Stimulated activated CD8-positive, alpha-beta memory T cell treated with anti-CD3 and anti-CD28 coated beads, Interleukin-4, amount 100 ng/mL, for 48 hours (primary cell): ENCODE results near the gene DPM3.
"Not testable (repeated sequence)": the region's sequence is repeated elsewhere in the genome, so short reads cannot be mapped to it uniquely, and the experiment has no call there.

ENCODE experiments used
- DNase-seq: peaks from one replicate; pipeline ENCODE4 v3.0.0-alpha.2; 2020

Gene DPM3, protein sequence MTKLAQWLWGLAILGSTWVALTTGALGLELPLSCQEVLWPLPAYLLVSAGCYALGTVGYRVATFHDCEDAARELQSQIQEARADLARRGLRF

DNA sequence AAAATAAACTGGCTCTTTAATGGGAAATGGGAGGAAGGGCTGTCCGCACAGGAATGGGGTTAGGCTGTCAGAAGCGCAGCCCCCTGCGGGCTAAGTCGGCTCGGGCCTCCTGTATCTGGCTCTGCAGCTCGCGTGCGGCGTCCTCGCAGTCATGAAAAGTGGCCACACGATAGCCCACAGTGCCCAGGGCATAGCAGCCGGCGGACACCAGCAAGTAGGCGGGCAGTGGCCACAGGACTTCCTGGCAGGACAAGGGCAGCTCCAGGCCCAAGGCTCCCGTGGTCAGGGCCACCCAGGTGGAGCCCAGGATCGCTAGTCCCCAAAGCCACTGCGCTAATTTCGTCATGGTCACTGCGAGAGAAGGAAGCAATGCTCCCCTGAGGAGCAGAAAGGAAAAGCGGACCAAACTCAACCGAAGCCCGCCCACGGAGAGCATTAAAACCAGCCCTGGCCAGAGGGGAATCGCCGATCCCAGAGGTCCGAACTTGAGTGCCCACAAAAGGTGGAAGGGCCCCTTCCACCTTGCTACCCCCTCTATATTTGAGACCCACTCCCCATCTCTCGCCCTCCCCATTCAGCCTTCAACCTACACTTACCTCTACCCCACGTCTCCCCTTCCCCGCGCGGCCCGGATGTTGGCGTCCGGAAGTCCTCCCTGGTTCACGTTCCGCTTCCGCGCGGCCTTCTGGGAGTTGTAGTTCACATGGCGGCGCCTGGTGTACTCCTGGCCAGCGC lies at the start of gene DPM3:
Gene DPM3, minus strand, starts transcription at position 637 of the 735 bp plus-strand sequence. Its CDS starts 291 bp downstream, at position 346.
- DNase-seq = peak; percentile 94

DNA sequence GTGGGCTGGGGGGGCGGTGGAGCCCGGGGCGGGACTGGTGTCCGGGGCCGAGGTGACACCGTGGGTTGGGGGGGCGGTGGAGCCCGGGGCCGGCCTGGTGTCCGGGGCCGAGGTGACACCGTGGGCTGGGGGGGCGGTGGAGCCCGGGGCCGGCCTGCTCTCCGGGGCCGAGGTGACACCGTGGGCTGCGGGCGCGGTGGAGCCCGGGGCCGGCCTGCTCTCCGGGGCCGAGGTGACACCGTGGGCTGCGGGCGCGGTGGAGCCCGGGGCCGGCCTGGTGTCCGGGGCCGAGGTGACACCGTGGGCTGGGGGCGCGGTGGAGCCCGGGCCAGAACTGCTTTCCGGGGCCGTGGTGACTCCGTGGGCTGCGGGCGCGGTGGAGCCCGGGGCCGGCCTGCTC lies 49.6 kb upstream of the DPM3 start:
- not testable (repeated sequence) for DNase-seq

DNA sequence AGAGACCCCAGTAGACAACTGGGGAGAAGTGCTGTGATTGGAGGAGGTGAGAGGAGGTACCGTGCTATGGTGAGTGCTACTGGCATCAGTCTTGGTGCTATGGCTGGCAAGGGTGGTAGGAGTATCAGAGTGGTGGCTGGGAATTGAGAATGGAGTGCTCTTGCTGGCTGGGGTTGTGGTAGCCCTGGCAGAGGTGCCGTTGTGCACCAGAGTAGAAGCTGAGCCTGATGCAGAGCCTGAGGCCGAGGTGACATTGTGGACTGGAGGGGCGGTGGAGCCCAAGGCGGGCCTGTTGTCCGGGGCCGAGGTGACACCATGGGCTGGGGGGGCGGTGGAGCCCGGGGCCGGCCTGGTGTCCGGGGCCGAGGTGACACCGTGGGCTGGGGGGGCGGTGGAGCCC lies 47.9 kb upstream of the DPM3 start:
- DNase-seq = no peak

DNA sequence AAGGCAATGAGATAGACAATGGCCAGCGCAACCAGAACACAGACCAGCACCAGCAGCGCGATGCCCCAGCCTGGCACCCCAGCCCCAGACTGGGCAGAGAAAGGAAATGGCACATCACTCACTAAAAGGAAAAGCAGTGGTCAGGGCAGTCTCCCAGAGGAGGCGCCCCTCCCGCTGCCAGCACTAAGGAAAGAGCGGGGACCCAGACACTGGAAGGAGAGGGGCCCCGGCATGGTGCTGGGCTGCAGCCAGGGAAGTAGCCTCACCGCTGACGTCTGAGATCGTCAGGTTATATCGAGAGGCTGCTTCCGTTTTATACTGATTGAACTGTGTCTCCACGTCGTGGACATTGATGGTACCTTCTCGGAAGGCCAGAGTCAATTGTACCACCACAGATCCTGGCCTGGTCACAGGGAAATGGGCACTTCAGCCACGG lies 47.1 kb upstream of the DPM3 start:
- no peak for DNase-seq

DNA sequence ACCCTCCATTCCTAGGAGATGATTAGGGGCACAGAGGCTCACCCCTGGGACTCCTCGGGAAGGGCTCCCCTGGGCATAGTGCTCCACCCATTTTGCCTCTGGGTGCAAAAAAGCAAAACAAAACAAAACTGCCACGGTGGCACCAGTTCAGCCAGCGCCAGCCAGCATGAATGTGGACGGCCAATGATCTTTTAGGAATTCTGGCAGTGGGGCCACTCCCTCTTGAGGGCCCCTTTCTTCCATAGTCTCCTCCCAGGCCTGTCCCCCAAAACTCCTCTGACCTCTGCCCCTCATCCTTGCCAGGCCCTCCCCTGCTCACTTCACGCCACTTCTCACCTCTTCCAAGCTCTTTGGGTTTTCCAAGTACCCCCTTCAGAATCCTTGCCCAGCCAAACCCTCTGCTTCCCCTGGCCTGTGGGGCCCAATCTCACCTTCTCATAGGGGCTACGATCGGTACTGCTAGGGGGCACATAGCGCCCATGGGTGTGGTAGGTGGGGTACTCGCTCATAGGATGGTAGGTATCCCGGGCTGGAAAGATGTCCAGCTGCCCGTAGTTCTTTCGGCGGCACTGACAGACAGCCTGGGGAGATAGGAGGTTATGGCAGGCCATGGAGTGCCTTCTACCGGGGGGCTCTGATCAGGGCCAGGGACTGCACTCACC lies 46.6 kb upstream of the DPM3 start:
- no peak for DNase-seq

DNA sequence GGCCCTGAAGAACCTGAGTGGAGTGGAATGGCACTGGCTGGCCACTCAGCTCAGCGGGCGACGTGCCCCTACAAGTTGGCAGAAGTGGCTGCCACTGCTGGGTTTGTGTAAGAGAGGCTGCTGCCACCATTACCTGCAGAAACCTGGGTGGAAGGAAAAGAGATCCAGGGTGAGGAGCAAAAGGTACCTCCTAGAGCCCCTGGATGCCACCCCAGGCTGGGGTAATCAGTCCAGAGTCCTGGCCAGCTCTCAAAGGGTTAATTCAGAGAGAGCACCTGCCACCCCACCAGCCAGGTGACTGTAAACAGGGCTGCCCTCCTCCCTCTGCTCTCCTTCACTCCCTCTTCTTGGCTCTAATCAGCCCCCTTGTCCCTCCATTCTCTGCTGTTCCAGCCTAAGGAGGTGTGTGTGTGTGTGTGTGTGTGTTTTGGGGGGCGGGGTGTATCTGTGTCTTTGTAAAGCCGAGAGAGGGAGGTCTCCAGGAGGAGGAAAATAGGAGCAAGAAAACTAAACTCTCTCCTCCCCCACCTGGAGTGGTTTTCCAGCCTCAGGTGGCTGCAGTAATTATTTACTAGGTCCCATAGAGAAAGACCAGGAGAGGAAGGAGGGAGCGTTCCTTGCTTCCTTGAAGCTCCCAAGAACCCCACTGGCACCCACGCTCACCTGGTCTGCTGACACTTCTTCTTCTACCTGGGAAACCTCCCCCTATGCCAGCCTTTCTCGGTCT lies 45.9 kb upstream of the DPM3 start:
- DNase-seq = no peak

DNA sequence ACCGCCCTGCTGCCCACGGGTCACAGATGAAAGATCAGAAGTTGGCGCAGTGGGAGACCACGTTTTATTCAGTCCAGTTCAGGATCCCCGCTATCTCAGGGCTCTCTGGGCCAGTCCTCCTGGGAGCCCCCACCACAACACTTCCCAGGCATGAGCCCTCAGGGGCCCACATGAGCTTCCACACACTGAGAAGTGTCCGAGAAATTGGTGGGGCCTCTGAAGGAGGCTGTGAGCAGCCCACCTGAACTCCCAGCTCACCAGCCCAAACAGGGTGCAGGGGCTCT lies 45.4 kb upstream of the DPM3 start:
- no peak for DNase-seq

DNA sequence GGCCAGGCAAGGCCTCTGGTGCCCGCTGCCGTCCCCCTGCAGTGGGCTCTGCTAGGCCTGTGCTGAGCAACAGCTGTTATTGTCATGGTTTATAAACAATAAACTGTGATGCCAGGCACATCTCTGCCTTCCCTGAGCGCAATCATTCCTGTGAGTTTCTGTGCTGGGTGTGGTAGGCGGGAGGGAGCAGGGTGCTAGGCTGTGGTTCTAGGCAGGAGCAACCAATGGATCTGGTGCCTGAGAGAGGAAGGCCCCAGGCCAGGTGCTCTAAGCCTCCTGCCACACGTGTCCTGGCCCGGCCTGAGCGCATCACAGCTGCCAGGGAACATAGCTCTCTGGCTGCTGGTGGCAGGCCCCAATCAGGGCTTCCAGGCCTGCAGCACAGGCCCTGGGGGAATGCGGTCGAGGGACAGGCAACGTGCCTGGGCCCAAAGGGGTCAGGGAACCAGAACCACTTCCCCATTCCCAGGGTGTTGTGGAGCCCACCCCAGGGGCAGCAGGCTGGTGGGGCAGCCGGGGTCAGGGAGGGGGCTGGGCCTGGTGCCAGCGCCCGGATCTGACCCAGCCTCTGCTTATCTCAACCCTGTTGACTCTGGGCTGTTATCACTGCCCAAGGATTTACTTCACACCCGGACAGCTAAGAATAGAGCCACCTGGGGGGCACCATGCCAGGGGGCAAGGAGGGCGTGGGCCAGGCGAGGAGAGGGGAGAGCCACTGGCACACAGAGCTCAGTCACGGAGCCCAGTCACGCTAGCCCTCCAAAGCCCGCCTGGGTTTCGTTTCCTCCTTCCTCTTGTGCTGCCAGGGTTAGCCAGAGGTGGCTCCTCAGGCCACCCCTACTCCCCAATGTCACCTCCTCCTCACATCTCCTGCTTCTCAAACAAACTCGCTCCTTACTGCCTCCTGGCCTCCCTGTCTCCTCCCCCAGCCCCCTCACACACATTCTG lies 44.8 kb upstream of the DPM3 start:
- no peak for DNase-seq

DNA sequence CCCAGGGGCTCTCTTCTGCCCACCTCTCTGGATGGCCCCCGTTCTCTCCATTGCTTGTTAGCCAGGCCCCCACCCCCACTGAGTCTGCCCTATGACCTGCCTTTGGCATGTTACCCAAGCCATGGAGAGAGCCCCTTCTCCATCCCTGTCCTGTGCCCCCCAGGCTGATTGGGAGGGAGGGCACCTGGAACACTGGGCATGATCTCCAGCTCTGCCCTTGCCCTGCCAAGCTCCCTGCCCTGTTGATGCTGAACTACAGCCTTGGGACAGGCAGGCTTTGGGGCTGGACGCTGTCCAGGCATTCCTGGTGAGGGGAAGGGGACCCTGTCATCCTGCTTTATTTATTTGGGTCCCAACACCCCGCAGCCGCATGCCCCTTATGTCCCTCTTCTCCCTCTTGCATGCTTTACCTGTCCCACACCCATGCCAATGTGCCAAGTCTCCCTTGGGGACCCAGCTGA lies 44.0 kb upstream of the DPM3 start:
- no peak for DNase-seq

DNA sequence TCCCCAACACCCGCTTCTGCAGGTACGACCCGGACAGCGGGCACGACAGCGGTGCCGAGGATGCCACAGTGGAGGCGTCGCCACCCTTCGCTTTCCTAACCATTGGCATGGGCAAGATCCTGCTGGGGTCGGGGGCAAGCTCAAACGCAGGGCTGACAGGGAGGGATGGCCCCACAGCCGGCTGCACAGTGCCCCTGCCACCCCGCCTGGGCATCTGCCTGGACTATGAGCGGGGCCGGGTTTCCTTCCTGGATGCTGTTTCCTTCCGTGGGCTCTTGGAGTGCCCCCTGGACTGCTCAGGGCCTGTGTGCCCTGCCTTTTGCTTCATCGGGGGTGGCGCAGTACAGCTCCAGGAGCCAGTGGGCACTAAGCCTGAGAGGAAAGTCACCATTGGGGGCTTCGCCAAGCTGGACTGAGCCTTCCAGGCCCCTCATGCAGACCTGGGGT lies 43.5 kb upstream of the DPM3 start:
- no peak for DNase-seq

DNA sequence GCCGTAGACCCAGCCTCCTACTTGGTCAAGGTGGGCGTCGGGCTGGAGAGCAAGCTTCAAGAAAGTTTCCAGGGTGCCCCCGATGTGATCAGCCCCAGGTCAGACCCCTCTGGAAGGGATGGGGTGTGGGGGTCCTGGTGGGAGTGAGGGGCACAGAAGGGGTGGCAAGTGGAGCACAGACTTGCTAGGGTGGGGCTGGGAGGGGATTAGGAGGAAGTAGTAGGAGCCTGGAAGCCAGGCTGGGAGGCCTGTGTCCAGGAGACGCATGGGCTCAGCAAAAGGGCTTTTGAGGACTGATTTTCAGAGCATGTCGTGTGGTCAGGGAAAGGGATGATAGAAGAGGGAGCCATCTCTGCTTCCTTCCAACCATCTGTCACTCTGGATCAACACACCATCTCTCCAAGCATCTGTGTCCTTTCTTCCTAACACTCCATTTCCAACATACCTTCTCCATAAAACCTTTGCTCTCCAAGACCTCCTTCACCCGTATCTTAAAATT lies 41.8 kb upstream of the DPM3 start:
- DNase-seq = no peak

DNA sequence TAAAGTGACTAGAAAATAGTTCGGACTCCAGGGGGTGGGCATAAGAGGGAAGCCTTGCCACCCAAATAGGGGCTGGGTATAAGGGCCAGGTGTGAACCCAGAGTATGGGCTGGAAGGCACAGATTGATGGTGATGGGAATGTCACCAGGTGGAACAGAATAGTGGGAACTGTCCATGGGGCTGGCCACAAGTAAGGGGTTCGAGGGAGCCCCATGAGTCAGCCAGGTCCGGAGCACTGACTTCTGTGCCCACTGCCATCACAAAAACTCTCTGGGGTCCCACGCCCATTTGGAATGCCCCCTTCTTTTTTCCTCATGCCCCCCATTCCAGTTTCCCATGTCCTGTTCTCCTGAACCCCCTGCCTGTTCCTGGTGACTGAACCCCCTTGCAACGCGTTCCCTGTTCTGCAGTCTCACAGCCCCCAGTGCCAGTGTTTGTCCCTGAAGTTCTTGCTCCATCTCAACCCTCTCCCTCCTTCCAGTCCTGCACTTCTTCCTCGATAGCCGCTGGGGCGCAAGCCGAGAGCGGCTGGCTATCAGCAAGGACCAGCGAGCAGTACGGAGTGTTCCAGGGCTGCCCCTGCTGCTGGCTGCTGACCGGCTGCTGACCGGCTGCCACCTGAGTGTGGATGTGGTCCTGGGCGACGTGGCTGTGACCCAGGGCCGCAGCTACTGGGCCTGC lies 41.2 kb upstream of the DPM3 start:
- DNase-seq = no peak

DNA sequence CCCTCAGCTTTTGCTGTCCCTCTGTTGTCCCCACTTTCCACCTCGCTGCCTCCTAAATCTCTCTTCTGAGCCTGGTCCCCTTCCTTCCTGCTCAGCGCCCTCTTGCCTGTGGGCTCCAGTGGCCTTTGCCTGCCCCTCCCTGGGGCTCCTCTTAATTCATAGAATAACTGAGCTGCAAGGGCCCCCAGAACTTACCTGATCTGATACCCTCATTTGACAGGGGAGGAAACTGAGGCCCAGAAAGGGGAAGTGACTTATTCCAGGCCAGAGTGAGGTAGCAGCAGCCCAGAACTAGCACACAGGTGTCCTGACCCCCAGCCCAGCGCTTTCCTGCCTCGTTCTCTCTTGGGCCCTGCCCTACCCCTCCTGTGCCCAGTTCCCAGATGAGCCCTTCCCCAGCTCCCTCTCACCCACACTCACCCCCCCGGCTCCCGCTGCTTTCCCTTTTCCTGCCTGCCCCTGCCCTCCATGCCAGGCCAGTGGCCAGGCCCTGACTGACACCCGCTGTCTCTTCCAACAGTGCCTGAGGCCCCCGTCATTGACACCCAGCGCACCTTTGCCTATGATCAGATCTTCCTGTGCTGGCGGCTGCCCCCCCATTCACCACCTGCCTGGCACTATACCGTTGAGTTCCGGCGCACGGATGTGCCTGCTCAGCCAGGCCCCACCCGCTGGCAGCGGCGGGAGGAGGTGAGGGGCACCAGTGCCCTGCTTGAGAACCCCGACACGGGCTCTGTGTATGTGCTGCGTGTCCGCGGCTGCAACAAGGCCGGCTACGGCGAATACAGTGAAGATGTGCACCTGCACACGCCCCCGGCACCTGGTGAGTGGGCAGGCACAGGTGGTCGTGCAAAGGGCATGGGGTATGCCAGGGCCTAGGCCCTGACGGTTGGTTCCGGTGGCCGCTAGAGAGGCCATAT lies 39.0 kb upstream of the DPM3 start:
- DNase-seq = peak; percentile 6

DNA sequence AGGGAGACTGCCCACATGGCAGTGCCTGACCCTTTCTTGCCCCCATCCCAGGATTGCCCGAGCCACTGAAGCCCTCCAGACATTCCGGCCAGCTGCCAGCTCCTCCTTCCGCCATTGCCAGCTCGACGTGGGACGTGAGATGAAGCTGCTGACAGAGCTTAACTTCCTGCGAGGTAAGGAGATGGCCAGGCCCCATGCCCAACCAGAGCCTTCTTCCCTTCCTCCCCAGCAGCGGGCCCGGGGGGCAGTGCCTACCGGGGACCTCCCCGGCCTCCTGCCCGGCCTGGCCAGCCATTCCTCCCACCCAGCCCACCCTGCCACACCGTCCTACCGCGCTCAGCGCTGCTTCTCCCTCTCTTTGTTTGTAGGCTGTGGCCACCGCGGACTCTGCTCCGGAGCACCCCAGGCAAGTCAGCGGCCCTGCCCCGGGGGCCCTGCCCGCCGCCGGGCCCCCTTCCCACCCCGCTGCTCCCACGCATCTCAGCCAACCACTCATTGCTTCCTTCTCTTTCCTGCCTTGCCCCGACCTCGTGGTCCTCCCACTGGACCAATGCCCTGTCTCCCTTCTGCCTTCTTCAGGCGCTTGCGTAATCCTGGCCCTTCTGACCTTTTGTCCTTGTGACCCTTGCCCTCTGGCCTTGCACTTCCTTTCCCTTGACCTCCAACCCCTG lies 38.2 kb upstream of the DPM3 start:
- DNase-seq = peak; percentile 16

DNA sequence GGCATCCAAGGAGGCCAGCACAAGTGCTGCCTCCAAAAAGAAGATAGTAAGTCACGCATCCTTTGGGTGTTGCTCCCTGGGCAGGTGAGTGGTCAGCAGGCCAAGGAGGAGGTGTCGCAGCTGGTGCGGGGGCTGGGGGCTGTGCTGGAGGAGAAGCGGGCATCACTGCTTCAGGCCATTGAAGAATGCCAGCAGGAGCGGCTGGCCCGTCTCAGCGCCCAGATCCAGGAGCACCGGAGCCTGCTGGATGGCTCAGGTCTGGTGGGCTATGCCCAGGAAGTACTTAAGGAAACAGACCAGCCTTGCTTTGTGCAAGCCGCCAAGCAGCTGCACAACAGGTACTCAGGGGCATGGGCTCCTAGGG lies 37.6 kb upstream of the DPM3 start:
- peak; percentile 18 for DNase-seq

DNA sequence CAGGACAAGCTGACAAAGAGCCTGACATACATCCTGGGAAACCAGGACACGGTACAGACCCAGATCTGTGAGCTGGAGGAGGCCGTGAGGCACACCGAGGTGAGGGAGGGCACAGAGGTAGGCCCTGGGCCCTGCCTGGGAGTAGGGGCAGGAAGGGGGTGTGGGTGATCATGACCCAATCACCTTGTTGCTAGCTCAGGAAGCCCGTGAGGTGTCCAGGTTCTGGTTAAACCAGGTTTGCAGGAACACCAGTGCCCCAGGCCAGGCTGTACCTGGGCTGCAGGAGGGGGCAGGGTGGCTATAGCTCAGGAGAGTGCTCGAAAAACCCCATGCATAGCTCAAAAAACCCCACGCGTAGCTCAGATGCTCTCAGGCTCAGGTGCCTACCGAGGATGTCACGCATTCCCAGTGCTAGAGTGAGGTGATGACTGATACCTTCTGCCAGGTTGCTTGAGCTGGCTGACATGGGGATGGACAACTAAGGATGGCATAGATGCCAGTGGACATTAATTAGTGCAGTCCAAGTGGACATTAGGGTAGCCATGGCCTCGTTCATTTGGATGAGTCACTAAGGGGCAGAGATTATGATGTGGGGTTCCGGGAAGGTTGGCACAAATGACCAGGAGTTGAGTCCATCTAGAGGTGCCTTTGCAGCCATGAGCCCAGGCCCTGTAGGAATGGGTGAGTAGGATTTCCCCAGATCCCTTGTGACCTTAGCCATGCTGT lies 37.0 kb upstream of the DPM3 start:
- peak; percentile 17 for DNase-seq

DNA sequence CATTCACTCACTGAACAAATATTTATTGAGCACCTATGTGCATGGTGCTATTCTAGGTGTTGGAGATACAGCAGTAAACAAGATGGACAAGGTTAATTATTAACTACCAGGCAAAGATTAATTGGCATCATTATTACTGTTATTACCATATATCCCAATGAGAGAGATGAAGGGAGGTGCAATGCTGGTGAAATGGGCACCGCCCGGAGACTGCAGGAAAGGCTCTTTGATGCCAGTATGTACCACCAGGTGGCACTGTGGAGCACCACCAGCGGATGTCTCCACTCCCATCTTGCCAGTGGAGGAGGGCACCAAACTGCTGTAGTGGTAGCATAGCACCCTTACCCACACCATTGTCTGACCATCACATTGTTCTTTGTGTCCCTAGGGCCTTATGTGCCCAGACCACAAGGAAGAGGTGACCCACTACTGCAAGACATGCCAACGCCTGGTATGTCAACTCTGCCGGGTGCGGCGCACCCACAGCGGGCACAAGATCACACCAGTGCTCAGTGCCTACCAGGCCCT lies 36.3 kb upstream of the DPM3 start:
- peak; percentile 96 for DNase-seq

DNA sequence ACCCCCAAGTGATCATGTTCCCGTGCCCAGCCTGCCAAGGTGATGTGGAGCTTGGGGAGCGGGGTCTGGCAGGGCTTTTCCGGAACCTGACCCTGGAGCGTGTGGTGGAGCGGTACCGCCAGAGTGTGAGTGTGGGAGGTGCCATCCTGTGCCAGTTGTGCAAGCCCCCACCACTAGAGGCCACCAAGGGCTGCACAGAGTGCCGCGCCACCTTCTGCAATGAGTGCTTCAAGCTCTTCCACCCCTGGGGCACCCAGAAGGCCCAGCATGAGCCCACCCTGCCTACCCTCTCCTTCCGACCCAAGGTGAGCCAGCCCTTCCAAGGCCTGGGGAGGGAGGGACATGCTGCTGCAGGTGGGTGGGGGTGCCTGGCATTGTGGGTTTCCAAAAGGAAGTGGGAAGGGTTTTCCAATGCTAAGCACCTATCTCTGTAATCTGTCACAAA lies 35.6 kb upstream of the DPM3 start:
- DNase-seq = peak; percentile 57
